LHCN-M2 (cell line): ENCODE results near the gene CTSK. TPM values are rescaled to one million over a fixed set of nuclear protein-coding genes. Genes with fewer than 3 reads are reported as not detected.
"Not testable (repeated sequence)": the region's sequence is repeated elsewhere in the genome, so short reads cannot be mapped to it uniquely, and the experiment has no call there.

Source experiments
- DNase-seq: peaks from one replicate; pipeline ENCODE4 v3.0.0-alpha.2; 2012; ENCODE audit warnings: low read depth
- polyA plus RNA-seq: library from polyadenylated mRNA; unstranded; fragments of >200 nt; gene quantifications from one replicate; pipeline ENCODE4 v1.2.1, GENCODE V29; 2012; ENCODE audit warnings: missing spikeins
- total RNA-seq: library from RNA; depleted of rRNA; stranded (reverse); fragments of >200 nt; gene quantifications from 2 replicates; pipeline ENCODE4 v1.2.3, GENCODE V29; 2014; rRNA removed

Gene CTSK
- 1.7 and 1.8 TPM in 2 replicates for total RNA-seq
- 0.77 TPM for polyA plus RNA-seq

DNA sequence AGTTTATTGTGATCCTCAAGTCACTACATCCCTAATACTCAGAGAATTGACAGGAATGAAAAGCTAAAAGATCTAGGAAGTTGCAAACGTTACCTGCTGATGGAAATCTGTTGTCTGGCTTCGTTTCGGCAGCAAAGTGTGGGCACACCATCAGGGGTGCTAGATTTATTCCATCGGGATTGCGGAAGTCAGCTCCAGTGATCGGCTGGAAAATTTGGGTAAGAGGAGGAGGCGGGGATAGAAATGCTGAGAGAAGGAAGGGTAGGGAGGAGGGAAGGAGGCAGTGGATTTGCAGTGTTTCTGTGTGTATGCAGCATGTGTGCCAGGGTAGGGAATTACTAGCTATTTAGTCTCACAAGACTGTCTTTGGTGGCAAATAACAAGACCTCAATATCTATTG, at the start of gene CTSK:
CTSK (minus strand) TSS at position 140 of the 400 bp plus-strand sequence. CDS start 1,455 bp downstream, outside the sequence.
- no peak for DNase-seq

DNA sequence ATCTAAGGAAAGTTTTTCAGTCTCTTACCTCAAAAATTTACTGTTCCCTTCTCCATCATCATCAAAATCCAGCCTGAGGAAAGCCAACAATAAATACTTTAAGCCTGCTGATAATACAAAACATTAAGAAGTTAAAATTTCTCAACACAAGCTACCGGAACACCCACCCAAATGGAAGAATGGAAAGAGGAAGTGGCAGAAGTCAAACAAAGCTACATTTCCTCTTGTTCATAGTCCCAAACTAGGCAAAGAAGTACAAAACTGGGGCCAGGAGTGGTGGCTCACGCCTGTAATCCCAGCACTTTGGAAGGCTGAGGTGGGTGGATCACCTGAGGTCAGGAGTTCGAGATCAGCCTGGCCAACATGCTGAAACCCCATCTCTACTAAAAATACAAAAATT, 44.7 kb upstream of the CTSK start:
- DNase-seq: not testable (repeated sequence)

- not testable (repeated sequence) for DNase-seq
These were observed 42.8 kb upstream of the CTSK start for GRCh38 chr1:150850801-150851362.

DNA sequence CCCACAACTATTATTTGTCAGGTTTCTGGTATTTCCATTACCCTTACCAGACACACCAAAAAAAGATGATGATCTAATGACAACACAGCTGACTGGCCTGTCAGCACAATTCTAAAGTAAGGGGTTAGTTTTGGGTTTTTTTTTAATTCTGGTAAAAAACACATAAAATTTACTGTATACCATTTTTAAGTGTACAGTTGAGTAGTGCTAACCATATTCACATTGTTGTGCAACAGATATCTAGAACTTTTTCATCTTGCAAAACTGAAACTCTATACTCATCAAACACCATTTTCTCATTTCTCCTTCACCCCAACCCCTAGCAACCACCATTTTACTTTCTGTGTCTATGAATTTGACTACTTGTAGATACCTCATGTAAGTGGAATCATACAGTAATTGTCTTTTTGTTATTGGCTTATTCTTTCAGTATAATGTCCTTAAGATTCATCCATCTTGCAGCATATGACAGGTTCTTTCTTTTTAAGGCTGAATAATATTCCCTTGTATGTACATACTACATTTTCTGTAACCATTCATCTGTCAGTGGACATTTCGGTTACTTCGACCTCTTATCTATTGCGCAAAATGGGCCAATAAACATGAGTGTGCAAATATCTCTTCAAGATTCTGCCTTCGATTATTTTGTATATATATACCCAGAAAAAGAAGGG, 38.5 kb upstream of the CTSK start:
- no peak for DNase-seq

GRCh38 chr1:150843474-150843873, 35.4 kb upstream of the CTSK start:
- no peak for DNase-seq

DNA sequence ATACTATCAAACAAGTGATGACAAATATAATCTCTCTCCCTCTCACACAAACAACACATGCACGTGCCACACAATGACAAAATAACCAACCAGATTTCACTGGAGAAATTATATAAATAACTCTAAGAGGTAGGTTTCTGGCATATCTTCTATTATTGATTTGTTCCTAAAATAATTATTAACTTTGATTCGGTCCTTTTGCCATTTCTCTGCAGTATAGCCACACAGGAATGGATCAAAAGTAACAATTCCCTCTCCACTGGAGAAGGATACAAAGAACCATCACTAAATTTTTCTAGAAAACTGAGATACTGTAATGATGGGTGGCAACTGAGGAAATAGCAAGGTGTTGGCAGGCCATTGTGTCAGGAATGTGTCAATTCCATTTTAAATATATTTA, 34.9 kb upstream of the CTSK start:
- no peak for DNase-seq

DNA sequence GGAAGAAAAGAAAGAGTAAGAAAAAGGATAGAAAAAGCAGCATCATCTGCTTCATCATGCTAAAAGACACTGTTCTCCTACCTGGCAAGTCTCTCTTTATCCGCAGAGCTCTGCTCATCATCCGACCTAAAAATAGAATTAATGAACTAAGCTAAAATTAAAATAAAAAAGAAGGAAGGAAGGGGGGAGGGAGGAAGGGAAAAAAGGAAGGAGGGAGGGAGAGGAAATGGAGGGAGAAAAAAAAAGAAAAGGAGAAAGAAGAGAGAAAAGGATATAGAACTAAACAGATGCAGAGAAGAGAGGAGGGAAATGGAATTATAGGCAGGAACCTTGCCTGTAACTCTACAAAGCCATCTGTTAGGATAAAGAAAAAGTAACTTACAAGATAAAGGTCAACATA, 34.3 kb upstream of the CTSK start:
- no peak for DNase-seq

GRCh38 chr1:150841626-150842025, 33.6 kb upstream of the CTSK start:
- no peak for DNase-seq

GRCh38 chr1:150840850-150841249, 32.8 kb upstream of the CTSK start:
- DNase-seq: not testable (repeated sequence)

- DNase-seq: no peak
These were observed 28.2 kb upstream of the CTSK start for GRCh38 chr1:150836129-150836773.

DNA sequence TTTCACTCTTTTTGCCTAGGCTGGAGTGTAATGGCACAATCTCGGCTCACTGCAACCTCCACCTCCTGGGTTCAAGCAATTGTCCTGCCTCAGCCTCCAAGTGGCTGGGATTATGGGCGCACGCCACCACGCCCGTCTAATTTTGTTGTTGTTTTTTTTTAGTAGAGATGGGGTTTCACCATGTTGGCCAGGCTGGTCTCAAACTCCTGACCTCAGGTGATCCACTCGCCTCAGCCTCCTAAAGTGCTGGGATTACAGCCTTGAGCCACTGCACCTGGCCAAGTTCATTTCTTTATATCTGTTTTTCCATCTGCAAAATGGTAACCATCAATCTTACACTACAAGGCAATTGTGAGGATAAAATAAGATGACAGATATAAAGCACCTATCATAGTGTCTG, 25.9 kb upstream of the CTSK start:
- not testable (repeated sequence) for DNase-seq

- DNase-seq: no peak
These were observed 24.5 kb upstream of the CTSK start for GRCh38 chr1:150832597-150832996.

GRCh38 chr1:150829751-150830150, 21.7 kb upstream of the CTSK start:
- no peak for DNase-seq

- DNase-seq: no peak
These were observed 18.2 kb upstream of the CTSK start for GRCh38 chr1:150826299-150826698.

GRCh38 chr1:150820730-150821512, 12.9 kb upstream of the CTSK start:
- DNase-seq: peak; percentile 12

GRCh38 chr1:150815871-150816270, 7.8 kb upstream of the CTSK start:
- no peak for DNase-seq

DNA sequence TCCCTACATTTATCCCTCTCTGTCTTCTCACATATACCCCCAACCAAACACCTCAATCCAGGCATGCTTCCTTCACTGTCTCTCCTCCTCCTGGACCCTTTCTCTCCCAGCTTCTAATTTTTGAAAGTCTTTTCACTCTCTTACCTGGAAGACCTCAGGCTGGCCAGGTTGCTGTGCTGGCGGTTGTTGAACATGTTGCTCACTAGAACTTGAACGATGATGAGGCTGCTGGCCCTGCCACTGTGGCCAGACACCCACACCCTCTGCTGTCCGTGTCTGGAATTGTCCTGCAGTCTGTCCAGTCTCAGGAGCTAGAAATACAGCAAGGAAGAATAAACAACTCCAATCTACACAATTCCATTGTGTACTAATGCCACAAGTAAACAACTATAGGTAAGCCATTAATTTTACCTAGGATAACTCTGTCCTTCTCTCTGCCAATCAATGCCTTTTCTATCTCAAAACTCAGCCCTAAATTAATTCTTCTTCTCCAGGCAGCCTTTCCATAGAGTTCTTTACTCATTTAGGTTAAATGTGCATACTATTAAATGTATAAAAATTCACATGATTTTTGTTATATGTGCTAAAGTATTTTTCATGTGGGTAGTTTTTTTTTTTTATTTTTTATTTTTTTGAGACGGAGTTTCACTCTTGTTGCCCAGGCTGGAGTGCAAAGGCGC, 5.1 kb upstream of the CTSK start:
- peak; percentile 49 for DNase-seq

- DNase-seq: no peak
These were observed 3.0 kb upstream of the CTSK start for GRCh38 chr1:150810958-150811659.

DNA sequence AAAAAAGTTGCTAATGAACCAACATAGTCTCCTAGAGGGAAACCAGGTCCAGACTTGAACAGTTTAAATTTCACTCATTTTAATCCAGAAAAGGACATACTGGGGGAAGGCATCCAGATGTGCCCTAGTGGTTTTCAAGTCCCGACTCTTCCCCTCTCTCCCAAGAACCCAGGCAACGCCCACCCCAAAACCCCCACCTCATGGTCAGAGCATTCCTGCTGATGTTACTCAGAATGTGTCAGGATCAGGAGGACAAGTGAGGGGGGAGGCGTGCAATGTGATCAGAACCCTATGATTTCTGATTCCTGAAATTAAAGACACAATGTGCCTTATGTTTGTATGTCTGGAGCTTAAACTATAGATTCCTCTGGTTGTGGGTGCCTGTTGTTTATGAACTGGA, 1.6 kb upstream of the CTSK start:
- DNase-seq: peak; percentile 71

DNA sequence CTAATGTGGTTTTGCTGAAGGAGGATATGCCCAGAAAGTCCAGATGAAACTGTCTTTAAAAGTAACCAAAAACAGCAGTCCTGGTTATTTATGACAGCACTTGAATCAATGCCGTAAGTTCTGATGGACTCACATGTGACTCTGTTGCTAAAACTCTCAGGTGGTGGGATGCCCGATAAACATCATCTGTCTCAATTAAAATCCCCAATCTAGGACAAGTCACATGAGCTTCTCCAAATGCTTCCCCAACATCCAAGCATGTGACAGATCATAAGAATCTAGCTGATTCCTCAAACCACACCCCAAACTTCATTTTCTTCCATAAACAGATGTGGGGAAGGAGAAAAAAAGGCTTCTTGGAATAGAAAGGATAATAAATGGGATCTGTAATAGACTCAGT, 786 bp upstream of the CTSK start:
- DNase-seq: no peak
